ENCODE results near the gene IL2RG.

Gene IL2RG

GRCh38 chrX:71067089-71067488, 44.3 kb downstream of the IL2RG start:
- no peak for DNase-seq

GRCh38 chrX:71060127-71060526, 51.2 kb downstream of the IL2RG start:
- no peak for DNase-seq

DNA sequence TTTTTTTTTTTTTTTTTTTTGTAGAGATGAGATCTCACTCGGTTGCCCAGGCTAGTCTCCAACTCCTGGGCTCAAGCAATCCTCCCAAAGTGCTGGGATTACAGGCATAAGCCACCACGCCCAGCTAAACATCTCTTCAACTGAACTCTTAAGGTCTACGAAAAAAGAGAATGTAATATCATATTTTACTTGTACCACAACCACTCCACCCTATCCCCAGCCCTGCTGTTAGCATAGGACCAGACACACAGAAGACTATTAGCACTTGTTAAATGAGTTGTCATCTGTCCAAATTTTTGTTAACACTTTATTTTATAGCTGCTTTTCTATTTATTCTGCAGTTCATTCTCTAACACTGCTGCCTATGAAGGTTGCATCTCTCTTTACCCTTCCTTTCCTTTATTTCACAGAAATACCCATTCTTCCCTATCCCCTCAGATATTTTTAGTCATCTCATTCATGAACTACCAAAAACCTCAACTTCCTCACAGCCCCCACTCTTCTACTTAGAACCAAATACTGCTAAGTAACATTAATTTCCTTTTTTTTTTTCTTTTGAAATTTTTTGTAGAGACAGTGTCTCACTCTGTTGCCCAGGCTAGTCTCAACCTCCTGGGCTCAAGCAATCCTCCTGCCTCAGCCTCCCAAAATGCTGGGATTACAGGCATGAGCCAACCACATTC, 53.4 kb downstream of the IL2RG start:
- DNase-seq, result no peak

All from NCI-H2171 (cell line).